HFFc6 (cell line): ENCODE measurements around the gene PDE4D. TPM values are rescaled to one million over a fixed set of nuclear protein-coding genes. Genes with fewer than 3 reads are reported as not detected.

ENCODE experiments used
- DNase-seq: peaks from one replicate; pipeline ENCODE4 v3.0.0-alpha.2; 2018
- H3K27ac Mint-ChIP-seq: 2 replicates; pipeline ENCODE4 v1.8.0; 2020; ENCODE audit warnings: mild to moderate bottlenecking, mixed read lengths
- H3K27me3 Mint-ChIP-seq: 2 replicates; pipeline ENCODE4 v1.8.0; 2021; ENCODE audit warnings: mild to moderate bottlenecking, moderate library complexity, mixed read lengths; ENCODE audit not compliant: insufficient read depth
- H3K36me3 Mint-ChIP-seq: 2 replicates; pipeline ENCODE4 v1.8.0; 2021; ENCODE audit warnings: low read depth, mixed read lengths
- H3K4me1 Mint-ChIP-seq: 2 replicates; pipeline ENCODE4 v1.8.0; 2020; ENCODE audit warnings: low read depth, mixed read lengths
- H3K4me3 Mint-ChIP-seq: 2 replicates; pipeline ENCODE4 v1.8.0; 2020; ENCODE audit warnings: mild to moderate bottlenecking, moderate library complexity, mixed read lengths
- H3K9me3 Mint-ChIP-seq: 2 replicates; pipeline ENCODE4 v1.8.0; 2020; ENCODE audit warnings: mild to moderate bottlenecking, mixed read lengths
- CTCF ChIP-seq: fragments of 200-600 bp; sonication (generic); IDR thresholded peaks from 2 replicates; pipeline ENCODE4 v1.5.0; 2021; ENCODE audit warnings: antibody characterized with exemption, mild to moderate bottlenecking
- total RNA-seq, 6 experiments: library from RNA; stranded (reverse); fragmentation: NEBNext Ultra II Directional; extraction: Animal tissue kit (Norgen Biotek cat#: 25700); gene quantifications; 2 replicates in 1 of 6; 3 replicates in 5 of 6; pipeline ENCODE4 v1.2.3, GENCODE V29; 2021

The PDE4D gene
- total RNA-seq, 6 experiments from 2014 or later, result 1.8 to 7.3 (median 6.2) TPM

GRCh38 chr5:59115345-59115744 is 778.2 kb downstream of the PDE4D start:
- peaks cover 23% of the 10 kb centered on the region for H3K4me1 Mint-ChIP-seq
- TF ChIP-seq CTCF, result no peak
- H3K27ac Mint-ChIP-seq, result no peak overlapping the region
- H3K36me3 Mint-ChIP-seq, result no peaks in the 10 kb centered on the region
- DNase-seq, result peak; percentile 42
- no peak overlapping the region for H3K4me3 Mint-ChIP-seq
- peaks cover 1% of the 10 kb centered on the region for H3K27me3 Mint-ChIP-seq
- H3K9me3 Mint-ChIP-seq, result no peaks in the 10 kb centered on the region

- no peak overlapping the region for H3K27ac Mint-ChIP-seq
Measured at GRCh38 chr5:59109383-59109782, 784.1 kb downstream of the PDE4D start.

GRCh38 chr5:59107692-59108091 is 785.8 kb downstream of the PDE4D start:
- Mint-ChIP-seq H3K27me3 (no peaks in the 10 kb centered on the region), H3K4me3 (no peak overlapping the region), H3K36me3 (no peaks in the 10 kb centered on the region), H3K27ac (no peak overlapping the region), H3K4me1 (no peaks in the 10 kb centered on the region), H3K9me3 (no peaks in the 10 kb centered on the region)
- TF ChIP-seq CTCF, result no peak
- DNase-seq, result no peak

More at GRCh38 chr5:59109383-59109782, 784.1 kb downstream of the PDE4D start:
- no peak for DNase-seq
- no peak for TF ChIP-seq CTCF
- H3K27me3 Mint-ChIP-seq, result peaks cover 1% of the 10 kb centered on the region; the same call in 1 of the 2 replicates
- H3K4me3 Mint-ChIP-seq, result no peak overlapping the region
- H3K36me3 Mint-ChIP-seq, result no peaks in the 10 kb centered on the region
- peaks cover under 1% of the 10 kb centered on the region; the same call in 1 of the 2 replicates for H3K4me1 Mint-ChIP-seq
- no peaks in the 10 kb centered on the region for H3K9me3 Mint-ChIP-seq

GRCh38 chr5:59104400-59105127 is 789.0 kb downstream of the PDE4D start:
- no peak for TF ChIP-seq CTCF
- Mint-ChIP-seq H3K9me3 (no peaks in the 10 kb centered on the region), H3K27me3 (no peaks in the 10 kb centered on the region), H3K36me3 (no peaks in the 10 kb centered on the region), H3K4me3 (no peak overlapping the region), H3K27ac (no peak overlapping the region), H3K4me1 (peaks cover 9% of the 10 kb centered on the region)
- no peak for DNase-seq

- no peak overlapping the region for H3K27ac Mint-ChIP-seq
- H3K4me3 Mint-ChIP-seq, result no peak overlapping the region
- H3K4me1 Mint-ChIP-seq, result peaks cover 21% of the 10 kb centered on the region
- DNase-seq, result no peak
- no peaks in the 10 kb centered on the region for H3K9me3 Mint-ChIP-seq
- H3K27me3 Mint-ChIP-seq, result no peaks in the 10 kb centered on the region
- H3K36me3 Mint-ChIP-seq, result no peaks in the 10 kb centered on the region
- no peak for TF ChIP-seq CTCF
Measured at GRCh38 chr5:59103303-59103702, 790.2 kb downstream of the PDE4D start.
